A204.1 (cell line): Measurements from ENCODE around the gene KCNN3.

ENCODE experiments used
- FAIRE-seq: peaks from 2 replicates; lab custom pipeline; 2012; peaks lifted over from hg19 to GRCh38; lab: Jason Lieb, UNC

Gene KCNN3

GRCh38 chr1:154770897-154771594, 99.0 kb downstream of the KCNN3 start:
- FAIRE-seq = no peak

- no peak for FAIRE-seq
Observed at GRCh38 chr1:154769193-154769895, 100.7 kb downstream of the KCNN3 start.

GRCh38 chr1:154768456-154769125, 101.5 kb downstream of the KCNN3 start:
- no peak for FAIRE-seq

- FAIRE-seq = no peak
Observed at GRCh38 chr1:154767315-154768240, 102.5 kb downstream of the KCNN3 start.

- FAIRE-seq = no peak
Observed at GRCh38 chr1:154765970-154766369, 104.1 kb downstream of the KCNN3 start.

GRCh38 chr1:154764773-154765172, 105.3 kb downstream of the KCNN3 start:
- FAIRE-seq = no peak

- no peak for FAIRE-seq
Observed at GRCh38 chr1:154764181-154764580, 105.9 kb downstream of the KCNN3 start.

- FAIRE-seq = no peak
Observed at GRCh38 chr1:154760469-154760933, 109.6 kb downstream of the KCNN3 start.

- no peak for FAIRE-seq
Observed at GRCh38 chr1:154759793-154760192, 110.3 kb downstream of the KCNN3 start.

- FAIRE-seq = no peak
Observed at GRCh38 chr1:154759196-154759595, 110.9 kb downstream of the KCNN3 start.

GRCh38 chr1:154758346-154758745, 111.7 kb downstream of the KCNN3 start:
- no peak for FAIRE-seq

- FAIRE-seq = no peak
Observed at GRCh38 chr1:154756793-154757548, 113.1 kb downstream of the KCNN3 start.

GRCh38 chr1:154755858-154756730, 114.0 kb downstream of the KCNN3 start:
- no peak for FAIRE-seq

- FAIRE-seq = no peak
Observed at GRCh38 chr1:154753426-154753825, 116.7 kb downstream of the KCNN3 start.

GRCh38 chr1:154752273-154753030, 117.6 kb downstream of the KCNN3 start:
- no peak for FAIRE-seq

GRCh38 chr1:154751690-154752089, 118.4 kb downstream of the KCNN3 start:
- no peak for FAIRE-seq

- FAIRE-seq = no peak
Observed at GRCh38 chr1:154750681-154751665, 119.1 kb downstream of the KCNN3 start.

- FAIRE-seq = no peak
Observed at GRCh38 chr1:154749078-154749760, 120.9 kb downstream of the KCNN3 start.
